Upper lobe of right lung (tissue), 1 donor: ENCODE data around the gene SHROOM3. TPM values are rescaled to one million over a fixed set of nuclear protein-coding genes. Genes with fewer than 3 reads are reported as not detected.
A peak's percentile ranks its signal among the peaks of the same experiment; 100 is the strongest.

Source experiments
- ATAC-seq: fragments of 200-7000 bp; cut with Tn5 transposase; one replicate; pipeline ENCODE4 v1.9.1; 2020; ENCODE audit warnings: mild to moderate bottlenecking, moderate library complexity
- DNase-seq: peaks from one replicate; pipeline ENCODE4 v3.0.0-alpha.2; 2020
- H3K27ac ChIP-seq: fragments of 200-600 bp; one replicate; pipeline ENCODE4 v1.8.0; 2022
- H3K27me3 ChIP-seq: fragments of 200-600 bp; one replicate; pipeline ENCODE4 v1.8.0; 2022; ENCODE audit warnings: mild to moderate bottlenecking
- H3K36me3 ChIP-seq: fragments of 200-600 bp; one replicate; pipeline ENCODE4 v1.8.0; 2022
- H3K4me1 ChIP-seq: fragments of 200-600 bp; one replicate; pipeline ENCODE4 v1.8.0; 2022
- H3K4me3 ChIP-seq: fragments of 200-600 bp; one replicate; pipeline ENCODE4 v1.8.0; 2022; ENCODE audit warnings: mild to moderate bottlenecking
- H3K9me3 ChIP-seq: fragments of 200-600 bp; one replicate; pipeline ENCODE4 v1.8.0; 2022
- intact Hi-C: fragments of 100-400 bp; cut with DNase I; formaldehyde crosslinking; loops from one replicate; pipeline ENCODE4 v1.11.0; 2022
- total RNA-seq: library from RNA; stranded (reverse); fragmentation: NEBNext Ultra II Directional; extraction: Animal tissue kit (Norgen Biotek cat#: 25700); gene quantifications from one replicate; pipeline ENCODE4 v1.2.1, GENCODE V29; 2021
- TF ChIP-seq, protein P1 (sequence below): fragments of 200-600 bp; IDR thresholded peaks from one replicate; pipeline ENCODE4 v1.8.0; 2022; ENCODE audit warnings: antibody characterized with exemption
- donor health status: DM: no; HTN: yes; CAD: no; lungs with severe emphysema.

SHROOM3 gene
- total RNA-seq, 1 donor from 2014 or later, result 73.3 TPM

DNA sequence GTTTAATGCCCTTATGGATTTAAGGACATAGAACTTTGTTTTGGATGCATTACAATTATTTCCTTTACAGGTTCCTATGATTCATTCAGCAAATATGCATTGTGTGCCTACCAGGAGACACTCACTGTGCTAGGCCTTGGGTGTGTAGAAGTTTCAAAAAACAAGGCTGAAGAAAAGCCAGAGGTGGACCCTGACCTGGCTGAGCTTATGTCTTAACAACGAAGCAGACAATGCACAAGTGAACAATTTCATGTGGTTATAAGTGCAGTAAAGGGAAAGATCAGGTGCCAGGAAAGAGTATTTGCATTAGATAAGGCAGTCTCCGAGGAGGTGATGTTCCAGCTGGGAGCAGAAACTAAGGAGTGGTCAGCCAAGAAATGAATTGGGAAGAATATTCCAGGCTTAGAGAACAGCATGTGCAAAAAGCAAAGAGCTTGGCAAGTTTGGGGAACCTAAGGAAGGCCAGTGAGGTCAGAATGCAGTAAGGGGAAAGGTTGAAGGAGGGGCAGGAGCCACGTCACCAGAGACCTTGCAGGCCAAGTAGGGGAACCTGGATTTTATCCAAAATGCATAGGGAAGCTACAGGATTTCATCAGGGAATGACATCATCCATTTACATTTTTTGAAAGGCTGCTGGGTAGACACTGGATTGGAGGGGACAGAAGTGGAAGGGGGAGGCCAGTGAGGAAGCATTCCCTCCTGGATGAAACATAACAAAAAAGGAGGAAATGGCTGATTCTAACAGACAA is 269.3 kb downstream of the SHROOM3 start:
- intact Hi-C loops, result no loop called here
- H3K36me3 ChIP-seq, result no peaks in the 10 kb centered on the region
- H3K27ac ChIP-seq, result peak overlapping the region; percentile 65
- TF ChIP-seq, protein P1, sequence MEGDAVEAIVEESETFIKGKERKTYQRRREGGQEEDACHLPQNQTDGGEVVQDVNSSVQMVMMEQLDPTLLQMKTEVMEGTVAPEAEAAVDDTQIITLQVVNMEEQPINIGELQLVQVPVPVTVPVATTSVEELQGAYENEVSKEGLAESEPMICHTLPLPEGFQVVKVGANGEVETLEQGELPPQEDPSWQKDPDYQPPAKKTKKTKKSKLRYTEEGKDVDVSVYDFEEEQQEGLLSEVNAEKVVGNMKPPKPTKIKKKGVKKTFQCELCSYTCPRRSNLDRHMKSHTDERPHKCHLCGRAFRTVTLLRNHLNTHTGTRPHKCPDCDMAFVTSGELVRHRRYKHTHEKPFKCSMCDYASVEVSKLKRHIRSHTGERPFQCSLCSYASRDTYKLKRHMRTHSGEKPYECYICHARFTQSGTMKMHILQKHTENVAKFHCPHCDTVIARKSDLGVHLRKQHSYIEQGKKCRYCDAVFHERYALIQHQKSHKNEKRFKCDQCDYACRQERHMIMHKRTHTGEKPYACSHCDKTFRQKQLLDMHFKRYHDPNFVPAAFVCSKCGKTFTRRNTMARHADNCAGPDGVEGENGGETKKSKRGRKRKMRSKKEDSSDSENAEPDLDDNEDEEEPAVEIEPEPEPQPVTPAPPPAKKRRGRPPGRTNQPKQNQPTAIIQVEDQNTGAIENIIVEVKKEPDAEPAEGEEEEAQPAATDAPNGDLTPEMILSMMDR, result no peak
- no peak overlapping the region for H3K4me3 ChIP-seq
- no peaks in the 10 kb centered on the region for H3K9me3 ChIP-seq
- H3K27me3 ChIP-seq, result no peaks in the 10 kb centered on the region
- peaks cover 35% of the 10 kb centered on the region for H3K4me1 ChIP-seq
- no peak for DNase-seq
- peak; percentile 77 for ATAC-seq

DNA sequence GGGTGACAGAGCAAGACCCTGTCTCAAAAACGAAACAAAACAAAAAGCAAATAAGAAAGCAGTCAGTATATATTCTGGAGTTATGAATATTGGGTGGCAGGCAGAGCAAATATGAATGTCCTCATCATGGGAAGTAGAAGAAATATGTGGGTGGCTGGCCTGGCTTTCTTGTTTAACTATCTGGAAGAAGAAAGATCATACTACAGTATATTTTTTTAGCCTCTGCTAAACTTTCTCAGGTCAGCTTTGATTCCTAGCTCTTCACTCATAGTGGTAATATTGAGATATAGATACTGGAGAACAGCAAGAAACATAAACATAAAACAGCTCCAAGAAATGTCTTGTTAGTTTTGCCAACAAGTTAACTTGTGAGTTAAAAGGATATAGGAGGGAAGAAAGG is 270.4 kb downstream of the SHROOM3 start:
- DNase-seq, result no peak
- ATAC-seq, result no peak
- no peak overlapping the region for H3K27ac ChIP-seq
- intact Hi-C loops, result no loop called here
- TF ChIP-seq, protein P1, result no peak
- H3K4me3 ChIP-seq, result no peak overlapping the region
- H3K9me3 ChIP-seq, result no peaks in the 10 kb centered on the region
- H3K27me3 ChIP-seq, result no peaks in the 10 kb centered on the region
- H3K36me3 ChIP-seq, result no peaks in the 10 kb centered on the region
- peaks cover 44% of the 10 kb centered on the region for H3K4me1 ChIP-seq

DNA sequence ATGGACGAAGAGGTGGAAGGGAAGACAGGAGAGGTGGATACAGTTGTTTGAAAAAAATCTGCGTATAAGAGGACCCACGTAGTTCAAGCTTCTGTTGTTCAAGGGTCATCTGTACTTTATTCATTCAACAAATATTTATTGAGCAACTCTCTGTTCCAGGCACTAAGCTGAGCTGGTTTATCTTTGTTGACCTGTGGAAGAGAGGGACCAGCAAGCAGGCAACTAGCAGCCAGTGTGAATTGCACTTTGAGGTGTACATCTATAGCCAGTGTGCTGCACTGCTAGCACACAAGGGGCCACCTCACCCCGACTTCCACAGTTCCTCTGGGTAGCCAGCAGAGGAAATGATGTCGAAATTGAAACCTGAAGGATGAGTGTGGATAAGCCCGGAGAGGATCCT is 271.6 kb downstream of the SHROOM3 start:
- intact Hi-C loops, result no loop called here
- no peak for ATAC-seq
- no peaks in the 10 kb centered on the region for H3K9me3 ChIP-seq
- no peak for DNase-seq
- no peak overlapping the region for H3K27ac ChIP-seq
- no peaks in the 10 kb centered on the region for H3K27me3 ChIP-seq
- peaks cover 44% of the 10 kb centered on the region for H3K4me1 ChIP-seq
- H3K36me3 ChIP-seq, result no peaks in the 10 kb centered on the region
- TF ChIP-seq, protein P1, result no peak
- no peak overlapping the region for H3K4me3 ChIP-seq

DNA sequence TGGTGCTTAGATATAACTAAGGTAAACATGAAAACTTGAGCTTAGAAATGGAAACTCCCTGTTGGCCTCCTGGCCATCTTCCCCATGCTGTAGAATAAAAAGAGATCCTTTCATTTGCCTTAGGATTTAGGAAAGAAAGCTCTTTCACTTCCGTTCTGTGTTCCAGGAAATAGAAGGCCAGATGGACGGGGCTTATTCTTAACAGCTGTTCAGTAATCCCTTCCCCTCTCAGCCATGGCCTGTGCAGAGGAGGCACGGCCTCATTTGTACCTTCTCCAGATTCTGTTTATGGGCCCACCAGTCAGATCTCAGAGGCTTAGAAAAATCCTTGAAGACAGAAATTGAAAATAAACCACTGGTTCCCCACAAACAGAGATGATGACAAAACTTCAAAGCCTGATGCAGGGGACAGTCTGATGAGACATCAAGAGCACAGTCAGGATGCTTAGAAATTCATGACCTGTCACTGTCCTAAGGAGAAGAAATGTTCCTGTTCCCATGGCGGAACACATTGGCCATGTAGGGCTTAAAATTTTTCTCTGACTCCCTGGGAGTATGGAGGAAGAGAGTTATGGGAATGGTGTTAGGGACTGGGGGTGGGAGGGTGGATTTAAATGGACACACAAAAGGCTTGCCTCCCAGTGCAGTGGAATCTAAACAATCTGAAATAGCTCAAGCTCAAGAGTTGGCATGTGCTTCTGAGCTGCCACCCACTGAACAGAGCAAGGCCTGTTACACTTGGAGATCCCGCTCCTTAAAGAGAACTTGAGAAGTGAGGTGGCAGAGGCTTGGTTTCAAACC is 274.1 kb downstream of the SHROOM3 start:
- Histone ChIP-seq H3K27me3 (no peaks in the 10 kb centered on the region), H3K9me3 (no peaks in the 10 kb centered on the region), H3K4me1 (peaks cover 32% of the 10 kb centered on the region), H3K4me3 (no peak overlapping the region), H3K27ac (peak overlapping the region; percentile 44), H3K36me3 (no peaks in the 10 kb centered on the region)
- TF ChIP-seq, protein P1, result no peak
- ATAC-seq (peak; percentile 80), DNase-seq (no peak)
- intact Hi-C loops, result no loop called here

DNA sequence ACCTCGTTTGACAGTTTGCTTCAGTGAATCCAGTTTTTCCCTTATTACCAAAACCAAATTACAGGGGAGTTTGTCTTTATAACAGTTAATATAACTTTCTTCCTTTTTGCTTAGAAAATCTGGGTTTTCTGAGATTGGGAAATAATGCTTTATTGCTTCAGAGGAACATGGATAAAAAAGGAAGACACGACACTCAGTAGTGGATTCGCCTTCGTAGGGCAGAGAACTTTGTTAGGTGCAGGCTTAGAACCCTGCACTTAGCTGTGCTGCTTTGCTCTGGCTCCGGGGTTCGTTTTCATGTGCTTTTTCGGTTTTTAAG is 274.7 kb downstream of the SHROOM3 start:
- no peaks in the 10 kb centered on the region for H3K36me3 ChIP-seq
- peak overlapping the region; percentile 44 for H3K27ac ChIP-seq
- peak; percentile 3 for ATAC-seq

More for the DNA sequence above, 274.7 kb downstream of the SHROOM3 start:
- H3K4me1 ChIP-seq, result peaks cover 26% of the 10 kb centered on the region
- intact Hi-C loops, result no loop called here
- TF ChIP-seq, protein P1, result no peak
- no peak overlapping the region for H3K4me3 ChIP-seq
- no peaks in the 10 kb centered on the region for H3K27me3 ChIP-seq
- H3K9me3 ChIP-seq, result no peaks in the 10 kb centered on the region
- DNase-seq, result no peak
